Astrocyte (in vitro differentiated cells and primary cell): ENCODE measurements around the gene ARMC7. TPM values are rescaled to one million over a fixed set of nuclear protein-coding genes. Genes with fewer than 3 reads are reported as not detected.
A peak's percentile ranks its signal among the peaks of the same experiment; 100 is the strongest.
"Not testable (repeated sequence)": the region's sequence is repeated elsewhere in the genome, so short reads cannot be mapped to it uniquely, and the experiment has no call there.

ENCODE experiments used
- DNase-seq: peaks from one replicate; pipeline ENCODE4 v3.0.0-alpha.2; 2010; ENCODE audit warnings: low read depth
- FAIRE-seq: peaks from 2 replicates; lab custom pipeline; 2011; peaks lifted over from hg19 to GRCh38; lab: Jason Lieb, UNC
- H2AFZ ChIP-seq: 2 replicates; pipeline ENCODE4 v1.6.0; 2012; ENCODE audit warnings: low read depth, low read length, inconsistent platforms
- H3K27ac ChIP-seq: 2 replicates; pipeline ENCODE4 v1.5.1; 2011; ENCODE audit warnings: low read depth, low read length, inconsistent platforms
- H3K27me3 ChIP-seq: 2 replicates; pipeline ENCODE4 v1.6.0; 2011; ENCODE audit warnings: low read length, inconsistent platforms; ENCODE audit not compliant: insufficient read depth
- H3K36me3 ChIP-seq: 2 replicates; pipeline ENCODE4 v1.5.1; 2011; ENCODE audit warnings: low read length, inconsistent platforms; ENCODE audit not compliant: insufficient read depth
- H3K4me1 ChIP-seq: 2 replicates; pipeline ENCODE4 v1.5.1; 2011; ENCODE audit warnings: low read length, inconsistent platforms; ENCODE audit not compliant: insufficient read depth
- H3K4me2 ChIP-seq: 2 replicates; pipeline ENCODE4 v1.6.0; 2012; ENCODE audit warnings: low read length, inconsistent platforms
- H3K4me3 ChIP-seq: 2 replicates; pipeline ENCODE4 v1.5.1; 2011; ENCODE audit warnings: low read depth, mild to moderate bottlenecking, low read length, inconsistent platforms; ENCODE audit not compliant: insufficient read depth
- H3K79me2 ChIP-seq: 2 replicates; pipeline ENCODE4 v1.6.0; 2012; ENCODE audit warnings: mild to moderate bottlenecking, low read length, inconsistent platforms; ENCODE audit not compliant: insufficient read depth
- H3K9ac ChIP-seq: 2 replicates; pipeline ENCODE4 v1.6.0; 2012; ENCODE audit warnings: mild to moderate bottlenecking, low read length, inconsistent platforms
- H3K9me3 ChIP-seq: 2 replicates; pipeline ENCODE4 v1.5.1; 2012; ENCODE audit warnings: low read depth, mild to moderate bottlenecking, low read length, inconsistent platforms; ENCODE audit not compliant: insufficient read depth
- H4K20me1 ChIP-seq: 2 replicates; pipeline ENCODE4 v1.6.0; 2012; ENCODE audit warnings: low read length, inconsistent platforms; ENCODE audit not compliant: insufficient read depth
- H3K27ac Mint-ChIP-seq: one replicate; pipeline ENCODE4 v1.8.0; 2021; ENCODE audit warnings: mild to moderate bottlenecking, mixed read lengths; ENCODE audit not compliant: unreplicated experiment
- H3K27me3 Mint-ChIP-seq: one replicate; pipeline ENCODE4 v1.8.0; 2021; ENCODE audit warnings: low read depth, mixed read lengths; ENCODE audit not compliant: unreplicated experiment
- H3K36me3 Mint-ChIP-seq: one replicate; pipeline ENCODE4 v1.8.0; 2021; ENCODE audit warnings: low read depth, mixed read lengths; ENCODE audit not compliant: unreplicated experiment
- H3K4me1 Mint-ChIP-seq: one replicate; pipeline ENCODE4 v1.8.0; 2021; ENCODE audit warnings: low read depth, mixed read lengths; ENCODE audit not compliant: unreplicated experiment
- H3K4me3 Mint-ChIP-seq: one replicate; pipeline ENCODE4 v1.8.0; 2021; ENCODE audit warnings: mild to moderate bottlenecking, moderate library complexity, mixed read lengths; ENCODE audit not compliant: unreplicated experiment
- H3K9me3 Mint-ChIP-seq: one replicate; pipeline ENCODE4 v1.8.0; 2021; ENCODE audit warnings: mild to moderate bottlenecking, mixed read lengths; ENCODE audit not compliant: unreplicated experiment
- EZH2 ChIP-seq: IDR thresholded peaks from 2 replicates; pipeline ENCODE4 v1.6.1; 2012; ENCODE audit warnings: mild to moderate bottlenecking, low read length, inconsistent platforms; ENCODE audit not compliant: insufficient read depth
- total RNA-seq: library from RNA; stranded (reverse); gene quantifications from 2 replicates; pipeline ENCODE4 v1.2.1, GENCODE V29; 2021
- TF ChIP-seq, protein P1 (sequence below): IDR thresholded peaks from 2 replicates; pipeline ENCODE4 v1.5.1; 2011; ENCODE audit warnings: low read depth, mild to moderate bottlenecking, inconsistent platforms, low read length, moderate library complexity; ENCODE audit not compliant: insufficient read depth

Gene ARMC7
- total RNA-seq, 1 donor from 2014 or later = 11.9 TPM

DNA sequence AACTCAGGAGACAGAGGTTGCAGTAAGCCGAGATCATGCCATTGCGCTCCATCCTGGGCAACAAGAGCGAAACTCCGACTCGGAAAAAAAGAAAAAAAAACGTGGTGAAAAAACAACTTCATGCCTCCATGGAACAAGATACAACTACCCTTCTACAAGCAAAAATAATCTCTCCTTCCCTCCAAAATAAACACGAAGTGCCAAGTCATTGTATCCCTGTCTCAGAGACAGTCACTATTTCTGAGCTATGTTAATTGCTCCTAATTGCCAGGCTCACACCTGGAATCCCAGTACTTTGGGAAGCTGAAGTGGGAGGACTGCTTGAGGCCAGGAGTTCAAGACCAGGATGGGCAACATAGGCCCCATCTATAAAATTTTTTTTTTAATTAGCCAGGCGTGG, 41.0 kb upstream of the ARMC7 start:
- no peaks in the 10 kb centered on the region for H4K20me1 ChIP-seq
- no peak overlapping the region for H2AFZ ChIP-seq
- no peaks in the 10 kb centered on the region for H3K27me3 Mint-ChIP-seq
- no peak overlapping the region for H3K27ac Mint-ChIP-seq
- DNase-seq (no peak), FAIRE-seq (no peak)
- no peak overlapping the region for H3K4me3 Mint-ChIP-seq
- TF ChIP-seq EZH2 = no peak
- TF ChIP-seq, protein P1, sequence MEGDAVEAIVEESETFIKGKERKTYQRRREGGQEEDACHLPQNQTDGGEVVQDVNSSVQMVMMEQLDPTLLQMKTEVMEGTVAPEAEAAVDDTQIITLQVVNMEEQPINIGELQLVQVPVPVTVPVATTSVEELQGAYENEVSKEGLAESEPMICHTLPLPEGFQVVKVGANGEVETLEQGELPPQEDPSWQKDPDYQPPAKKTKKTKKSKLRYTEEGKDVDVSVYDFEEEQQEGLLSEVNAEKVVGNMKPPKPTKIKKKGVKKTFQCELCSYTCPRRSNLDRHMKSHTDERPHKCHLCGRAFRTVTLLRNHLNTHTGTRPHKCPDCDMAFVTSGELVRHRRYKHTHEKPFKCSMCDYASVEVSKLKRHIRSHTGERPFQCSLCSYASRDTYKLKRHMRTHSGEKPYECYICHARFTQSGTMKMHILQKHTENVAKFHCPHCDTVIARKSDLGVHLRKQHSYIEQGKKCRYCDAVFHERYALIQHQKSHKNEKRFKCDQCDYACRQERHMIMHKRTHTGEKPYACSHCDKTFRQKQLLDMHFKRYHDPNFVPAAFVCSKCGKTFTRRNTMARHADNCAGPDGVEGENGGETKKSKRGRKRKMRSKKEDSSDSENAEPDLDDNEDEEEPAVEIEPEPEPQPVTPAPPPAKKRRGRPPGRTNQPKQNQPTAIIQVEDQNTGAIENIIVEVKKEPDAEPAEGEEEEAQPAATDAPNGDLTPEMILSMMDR = no peak
- no peaks in the 10 kb centered on the region for H3K9me3 ChIP-seq
- no peak overlapping the region for H3K9ac ChIP-seq
- peaks cover 5% of the 10 kb centered on the region for H3K4me1 ChIP-seq
- H3K9me3 Mint-ChIP-seq = no peaks in the 10 kb centered on the region
- H3K4me1 Mint-ChIP-seq = peaks cover 9% of the 10 kb centered on the region
- H3K36me3 Mint-ChIP-seq = peaks cover 16% of the 10 kb centered on the region
- no peaks in the 10 kb centered on the region for H3K79me2 ChIP-seq
- H3K4me3 ChIP-seq = no peak overlapping the region
- H3K27me3 ChIP-seq = no peaks in the 10 kb centered on the region
- H3K36me3 ChIP-seq = peaks cover under 1% of the 10 kb centered on the region
- H3K27ac ChIP-seq = no peak overlapping the region
- no peak overlapping the region for H3K4me2 ChIP-seq

DNA sequence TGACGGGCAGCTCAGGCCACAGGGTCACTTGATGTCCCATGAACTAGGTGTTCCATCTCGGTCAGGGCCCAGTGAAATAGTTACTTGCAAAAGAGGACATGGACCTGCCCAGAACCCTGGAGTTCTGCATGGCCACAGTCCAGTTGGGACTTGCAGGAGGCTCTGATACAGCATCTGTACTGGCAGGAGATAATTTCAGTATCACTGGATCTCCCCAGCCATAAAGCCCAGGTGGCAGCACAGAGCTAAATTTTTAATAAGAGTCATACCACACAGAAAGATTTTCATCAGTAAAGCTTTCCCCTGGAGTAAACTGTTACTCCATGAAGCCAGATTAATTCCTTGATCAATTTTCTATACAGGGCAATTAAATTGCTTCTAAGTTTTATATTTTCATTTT, 40.0 kb upstream of the ARMC7 start:
- TF ChIP-seq EZH2 = no peak
- TF ChIP-seq, protein P1 = peak; percentile 34
- no peak overlapping the region for H3K27ac ChIP-seq
- peaks cover under 1% of the 10 kb centered on the region for H3K27me3 Mint-ChIP-seq
- H3K27me3 ChIP-seq = no peaks in the 10 kb centered on the region
- no peak overlapping the region for H3K27ac Mint-ChIP-seq
- no peaks in the 10 kb centered on the region for H3K79me2 ChIP-seq
- peaks cover 9% of the 10 kb centered on the region for H3K4me1 Mint-ChIP-seq
- FAIRE-seq (no peak), DNase-seq (no peak)
- peaks cover 7% of the 10 kb centered on the region for H3K36me3 Mint-ChIP-seq
- no peak overlapping the region for H3K4me2 ChIP-seq
- H2AFZ ChIP-seq = no peak overlapping the region
- H3K4me1 ChIP-seq = peaks cover 5% of the 10 kb centered on the region
- no peaks in the 10 kb centered on the region for H3K9me3 ChIP-seq
- H3K36me3 ChIP-seq = no peaks in the 10 kb centered on the region
- H3K4me3 Mint-ChIP-seq = no peak overlapping the region
- H3K4me3 ChIP-seq = no peak overlapping the region
- no peak overlapping the region for H3K9ac ChIP-seq
- no peaks in the 10 kb centered on the region for H3K9me3 Mint-ChIP-seq
- no peaks in the 10 kb centered on the region for H4K20me1 ChIP-seq

DNA sequence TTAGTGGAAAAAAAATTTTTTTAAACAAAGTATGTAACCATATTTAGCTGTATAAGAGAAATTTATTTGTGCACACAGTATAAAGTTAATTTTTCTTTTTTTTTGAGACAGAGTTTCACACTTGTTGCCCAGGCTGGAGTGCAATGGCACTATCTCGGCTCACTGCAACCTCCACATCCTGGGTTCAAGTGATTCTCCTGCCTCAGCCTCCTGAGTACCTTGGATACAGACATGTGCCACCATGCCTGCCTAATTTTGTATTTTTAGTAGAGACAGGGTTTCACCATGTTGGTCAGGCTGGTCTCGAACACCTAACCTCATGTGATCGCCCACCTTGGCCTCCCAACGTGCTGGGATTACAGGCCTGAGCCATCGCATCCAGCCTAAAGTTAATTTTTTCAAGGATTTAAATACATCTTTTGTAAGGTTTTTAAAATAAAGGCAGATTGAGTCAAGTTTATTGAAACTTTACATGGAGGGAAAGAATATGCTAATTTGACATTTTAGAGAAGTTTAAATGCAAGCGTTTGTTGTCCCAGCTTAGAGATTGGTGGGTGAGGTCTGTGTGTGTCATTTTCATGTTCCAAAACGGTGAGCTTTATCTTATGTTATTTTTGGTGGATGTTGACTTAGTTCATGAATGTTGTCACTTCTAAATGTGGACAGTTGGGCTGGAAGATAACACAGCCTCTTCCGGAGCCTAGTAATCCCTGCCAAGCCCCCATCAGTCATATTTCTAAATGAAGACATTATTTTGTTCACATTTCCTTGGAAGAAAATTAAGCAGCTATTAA, 38.1 kb upstream of the ARMC7 start:
- H3K27ac Mint-ChIP-seq, H3K4me3 Mint-ChIP-seq: not testable (repeated sequence)

DNA sequence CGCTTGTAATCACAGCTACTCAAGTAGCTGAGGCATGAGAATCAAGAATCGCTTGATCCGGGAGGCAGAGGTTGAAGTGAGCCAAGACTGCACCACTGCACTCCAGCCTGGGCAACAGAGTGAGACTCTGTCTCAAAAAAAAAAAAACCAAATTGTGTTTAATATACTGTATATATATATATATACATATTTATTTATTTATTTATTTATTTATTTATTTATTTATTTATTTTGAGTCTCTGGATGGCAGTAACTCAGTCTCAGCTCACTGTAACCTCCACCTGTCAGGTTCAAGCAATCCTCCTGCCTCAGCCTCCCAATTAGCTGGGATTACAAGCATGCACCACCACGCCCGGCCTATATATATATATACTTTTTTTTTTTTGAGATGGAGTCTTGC, 36.9 kb upstream of the ARMC7 start:
- not testable (repeated sequence) for H3K9ac ChIP-seq, H3K4me3 Mint-ChIP-seq, H3K79me2 ChIP-seq, DNase-seq, H3K36me3 ChIP-seq, H3K27me3 Mint-ChIP-seq, H3K4me1 Mint-ChIP-seq, H3K27ac ChIP-seq, H3K4me3 ChIP-seq, H3K9me3 ChIP-seq, H3K27ac Mint-ChIP-seq, FAIRE-seq, H4K20me1 ChIP-seq, H3K4me2 ChIP-seq, H3K27me3 ChIP-seq, H3K9me3 Mint-ChIP-seq, H3K36me3 Mint-ChIP-seq, H3K4me1 ChIP-seq, H2AFZ ChIP-seq

More for the DNA sequence above, 38.1 kb upstream of the ARMC7 start:
- not testable (repeated sequence) for H3K4me1 ChIP-seq, H3K4me2 ChIP-seq, H3K79me2 ChIP-seq, H3K4me1 Mint-ChIP-seq, H3K9me3 Mint-ChIP-seq, H4K20me1 ChIP-seq, FAIRE-seq, H3K4me3 ChIP-seq, H3K27ac ChIP-seq, H2AFZ ChIP-seq, H3K27me3 Mint-ChIP-seq, H3K36me3 ChIP-seq, DNase-seq, H3K9me3 ChIP-seq, H3K27me3 ChIP-seq, H3K36me3 Mint-ChIP-seq, H3K9ac ChIP-seq
